CD4-positive, alpha-beta memory T cell (primary cell): ENCODE data around the gene RASGRP2. TPM values are rescaled to one million over a fixed set of nuclear protein-coding genes. Genes with fewer than 3 reads are reported as not detected.

Source experiments
- CTCF ChIA-PET: fragments of 350-600 bp; sonication (Branson Sonifier 250); formaldehyde crosslinking; loops from one replicate; lab custom pipeline; 2021; ENCODE audit warnings: inconsistent platforms; ENCODE audit not compliant: partially characterized antibody; lab: Charles Lee
- POLR2A ChIA-PET: fragments of 350-600 bp; sonication (Branson Sonifier 250); formaldehyde crosslinking; loops from one replicate; lab custom pipeline; 2021; ENCODE audit not compliant: partially characterized antibody; lab: Charles Lee
- DNase-seq, 5 donors: peaks; one replicate each; pipeline versions ENCODE4 v3.0.0 to v3.0.0-alpha.2; 2020 to 2022; ENCODE audit warnings: mixed read lengths in 1 of 5
- H3K27ac ChIP-seq: one replicate; pipeline ENCODE4 v1.7.0; 2013; ENCODE audit warnings: low read depth, low read length
- H3K27me3 ChIP-seq: 2 replicates; pipeline ENCODE4 v1.7.0; 2013; ENCODE audit warnings: mild to moderate bottlenecking, low read length, moderate library complexity; ENCODE audit not compliant: insufficient read depth
- H3K36me3 ChIP-seq: 2 replicates; pipeline ENCODE4 v1.7.0; 2013; ENCODE audit warnings: mild to moderate bottlenecking, low read length, moderate library complexity; ENCODE audit not compliant: insufficient read depth
- H3K4me1 ChIP-seq: 2 replicates; pipeline ENCODE4 v1.7.0; 2013; ENCODE audit warnings: mild to moderate bottlenecking, low read length, moderate library complexity; ENCODE audit not compliant: insufficient read depth
- H3K4me3 ChIP-seq, 2 donors: one replicate each; pipeline ENCODE4 v1.7.0; 2013; ENCODE audit warnings: low read length in 2 of 2, mild to moderate bottlenecking in 1 of 2
- H3K9me3 ChIP-seq, 2 donors: one replicate each; pipeline ENCODE4 v1.7.0; 2013; ENCODE audit warnings: low read length in 2 of 2, control low read depth in 1 of 2; ENCODE audit not compliant: control insufficient read depth in 1 of 2
- H3K27ac Mint-ChIP-seq, 7 donors: one replicate each; pipeline ENCODE4 v1.8.0; 2020 to 2021; ENCODE audit warnings: mixed read lengths in 7 of 7, mild to moderate bottlenecking in 6 of 7, inconsistent platforms in 3 of 7, moderate library complexity in 3 of 7
- H3K27me3 Mint-ChIP-seq, 2 donors: one replicate each; pipeline ENCODE4 v1.8.0; 2020 to 2021; ENCODE audit warnings: mixed read lengths in 2 of 2
- H3K36me3 Mint-ChIP-seq, 2 donors: one replicate each; pipeline ENCODE4 v1.8.0; 2020 to 2021; ENCODE audit warnings: mixed read lengths in 2 of 2, inconsistent platforms in 1 of 2, mild to moderate bottlenecking in 1 of 2
- H3K4me1 Mint-ChIP-seq, 4 donors: one replicate each; pipeline ENCODE4 v1.8.0; 2020 to 2021; ENCODE audit warnings: mixed read lengths in 4 of 4, mild to moderate bottlenecking in 1 of 4
- H3K4me3 Mint-ChIP-seq, 8 donors: one replicate each; pipeline ENCODE4 v1.8.0; 2020 to 2021; ENCODE audit warnings: mixed read lengths in 8 of 8, mild to moderate bottlenecking in 7 of 8, moderate library complexity in 6 of 8, inconsistent platforms in 3 of 8
- H3K9me3 Mint-ChIP-seq, 8 donors: one replicate each; pipeline ENCODE4 v1.8.0; 2020 to 2021; ENCODE audit warnings: mixed read lengths in 8 of 8, mild to moderate bottlenecking in 5 of 8, inconsistent platforms in 3 of 8, moderate library complexity in 1 of 8
- intact Hi-C: fragments of 100-400 bp; cut with micrococcal nuclease; formaldehyde crosslinking; loops from one replicate; pipeline ENCODE4 v1.15.1; 2023
- polyA plus RNA-seq, 2 donors: library from polyadenylated mRNA; unstranded; fragments of 300-500 nt; fragmentation: Illumina TruSeq; gene quantifications; one replicate each; pipeline ENCODE4 v1.2.3, GENCODE V29; 2021
- total RNA-seq, 2 experiments: library from RNA; stranded (reverse); gene quantifications; one replicate each; pipeline ENCODE4 v1.2.3, GENCODE V29; 2021

The RASGRP2 gene
- total and polyA plus RNA-seq, 4 experiments from 2014 or later = 177 to 463 (median 324) TPM

DNA sequence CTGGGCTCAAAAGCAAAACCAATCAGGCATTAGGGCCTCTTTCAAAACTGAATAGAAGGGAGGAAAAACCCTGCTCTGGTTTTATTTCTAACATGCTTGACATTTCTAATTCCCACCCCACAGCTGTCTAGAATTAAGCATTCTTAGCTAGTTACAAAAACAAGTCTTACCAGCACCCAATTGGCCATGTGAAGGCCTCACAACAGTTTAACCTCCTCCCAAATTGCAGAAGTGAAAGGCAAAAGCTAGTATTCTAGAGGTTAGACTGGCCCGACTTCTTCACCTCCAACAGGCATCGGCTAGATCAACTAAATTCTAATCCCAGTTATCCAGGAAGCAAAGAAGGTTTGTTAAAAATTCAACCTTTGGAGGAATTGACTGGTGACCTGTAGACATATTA lies 27.9 kb upstream of the RASGRP2 start:
- CTCF ChIA-PET = interaction anchor here (0.9 to 3.8 kb wide), 6 partner anchors 9 to 83 kb away, joined by 3 to 16 read pairs (median 4); partner anchors contain the start of gene RASGRP2
- Mint-ChIP-seq H3K4me3 (peak overlapping the region in 5 of 8 donors; percentile 25 to 75 (median 67)), H3K27ac (peak overlapping the region in 6 of 7 donors; percentile 48 to 92 (median 64)), H3K36me3 (peaks cover 95 to 97% of the 10 kb centered on the region in 2 donors), H3K27me3 (no peaks in the 10 kb centered on the region), H3K4me1 (peaks cover 67 to 98% (median 86%) of the 10 kb centered on the region in 4 donors), H3K9me3 (peaks cover 0 to 9% (median 0%) of the 10 kb centered on the region in 8 donors)
- no peaks in the 10 kb centered on the region for H3K27me3 ChIP-seq
- peaks cover 99% of the 10 kb centered on the region for H3K4me1 ChIP-seq
- intact Hi-C loops = loop anchor here (10.0 kb wide), 1 partner anchor 527 kb away; the partner anchor contains the start of genes FKBP2 and PPP1R14B
- POLR2A ChIA-PET = interaction anchor here (1.2 to 33.1 kb wide), 5 partner anchors 7 to 32 kb away, joined by 4 to 1500 read pairs (median 16); partner anchors contain the start of genes MAP4K2, PYGM and RASGRP2
- no peak for DNase-seq
- H3K9me3 ChIP-seq = no peaks in the 10 kb centered on the region
- H3K27ac ChIP-seq = no peak overlapping the region
- H3K36me3 ChIP-seq = peaks cover 99% of the 10 kb centered on the region
- no peak overlapping the region for H3K4me3 ChIP-seq

DNA sequence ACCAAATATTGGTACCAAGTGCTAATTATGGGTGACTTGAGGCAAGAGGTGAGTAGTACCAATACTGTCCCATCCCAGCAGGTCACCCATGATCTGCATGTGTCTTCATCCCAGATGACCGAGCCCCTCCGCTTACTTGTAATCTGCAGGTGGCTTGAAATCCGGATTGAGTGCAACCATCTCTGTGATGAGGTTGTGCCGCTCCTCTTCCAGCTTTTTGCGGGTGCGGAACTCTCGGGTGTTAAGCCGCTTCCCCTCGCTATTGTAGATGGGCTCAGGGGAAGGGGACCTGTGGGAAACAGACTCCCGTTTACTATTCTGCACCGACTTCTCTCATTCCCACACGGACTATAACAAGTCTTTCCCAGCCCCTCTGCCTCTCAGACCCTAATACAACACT lies 26.2 kb upstream of the RASGRP2 start:
- H3K27me3 ChIP-seq = no peaks in the 10 kb centered on the region
- H3K36me3 Mint-ChIP-seq = peaks cover 88 to 91% of the 10 kb centered on the region in 2 donors
- ChIA-PET POLR2A (interaction anchor here (0.5 to 33.1 kb wide), 6 partner anchors 5 to 108 kb away, joined by 3 to 1500 read pairs (median 207); partner anchors contain the start of genes MAP4K2, PYGM, RASGRP2 and SF1), CTCF (interaction anchor here (1.5 to 3.8 kb wide), 2 partner anchors 13 to 26 kb away, joined by 3 to 16 read pairs; partner anchors contain the start of gene RASGRP2)
- peak overlapping the region in 1 of 8 donors; percentile 57 for H3K4me3 Mint-ChIP-seq
- no peak overlapping the region for H3K4me3 ChIP-seq
- H3K27me3 Mint-ChIP-seq = no peaks in the 10 kb centered on the region
- H3K27ac Mint-ChIP-seq = peak overlapping the region in 2 of 7 donors; percentile 76 to 78
- H3K4me1 ChIP-seq = peaks cover 97% of the 10 kb centered on the region
- H3K4me1 Mint-ChIP-seq = peaks cover 60 to 96% (median 81%) of the 10 kb centered on the region in 4 donors
- no peak overlapping the region for H3K27ac ChIP-seq
- DNase-seq = peak in 1 of 5 donors; percentile 19
- H3K9me3 ChIP-seq = no peaks in the 10 kb centered on the region
- intact Hi-C loops = loop anchor here (10.0 kb wide), 1 partner anchor 525 kb away; the partner anchor contains the start of genes FKBP2 and PPP1R14B
- peaks cover 90% of the 10 kb centered on the region for H3K36me3 ChIP-seq
- peaks cover 0 to 7% (median 0%) of the 10 kb centered on the region in 8 donors for H3K9me3 Mint-ChIP-seq

DNA sequence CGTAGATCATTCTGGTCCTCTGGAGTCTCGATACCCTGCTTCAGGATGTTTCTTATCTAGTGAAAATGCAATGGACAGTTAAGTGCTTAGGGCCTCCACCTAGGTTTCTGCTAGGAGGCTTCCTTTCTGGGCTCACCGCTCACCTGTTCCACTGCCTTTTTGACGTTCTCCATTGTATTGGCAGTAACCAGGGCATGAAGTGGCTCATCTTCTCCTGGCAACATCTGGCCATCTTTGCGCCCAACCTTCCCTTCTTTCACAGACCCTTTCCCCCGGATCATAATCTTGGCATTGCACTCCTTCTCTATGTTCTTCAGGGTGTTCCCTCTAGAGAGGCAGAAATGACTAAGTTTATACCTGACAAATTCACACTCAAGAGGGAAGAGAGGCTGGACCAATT lies 25.3 kb upstream of the RASGRP2 start:
- Histone ChIP-seq H3K4me3 (no peak overlapping the region), H3K4me1 (peaks cover 97% of the 10 kb centered on the region), H3K27ac (peak overlapping the region; percentile 9), H3K27me3 (no peaks in the 10 kb centered on the region), H3K36me3 (peaks cover 89% of the 10 kb centered on the region), H3K9me3 (no peaks in the 10 kb centered on the region)
- intact Hi-C loops = no loop called here
- H3K4me1 Mint-ChIP-seq = peaks cover 60 to 96% (median 84%) of the 10 kb centered on the region in 4 donors
- CTCF ChIA-PET = interaction anchor here (3.8 kb wide), 1 partner anchor 25 kb away, joined by 16 read pairs; the partner anchor contains the start of gene RASGRP2
- H3K27me3 Mint-ChIP-seq = no peaks in the 10 kb centered on the region
- H3K4me3 Mint-ChIP-seq = peak overlapping the region in 6 of 8 donors; percentile 26 to 75 (median 41)
- H3K36me3 Mint-ChIP-seq = peaks cover 88 to 91% of the 10 kb centered on the region in 2 donors
- peaks cover 0 to 14% (median 0%) of the 10 kb centered on the region in 8 donors for H3K9me3 Mint-ChIP-seq
- DNase-seq = peak in 1 of 5 donors; percentile 21
- H3K27ac Mint-ChIP-seq = peak overlapping the region in 6 of 7 donors; percentile 43 to 97 (median 84)
- POLR2A ChIA-PET = interaction anchor here (1.1 to 33.1 kb wide), 4 partner anchors 6 to 108 kb away, joined by 4 to 1500 read pairs (median 202); partner anchors contain the start of genes RASGRP2 and SF1

DNA sequence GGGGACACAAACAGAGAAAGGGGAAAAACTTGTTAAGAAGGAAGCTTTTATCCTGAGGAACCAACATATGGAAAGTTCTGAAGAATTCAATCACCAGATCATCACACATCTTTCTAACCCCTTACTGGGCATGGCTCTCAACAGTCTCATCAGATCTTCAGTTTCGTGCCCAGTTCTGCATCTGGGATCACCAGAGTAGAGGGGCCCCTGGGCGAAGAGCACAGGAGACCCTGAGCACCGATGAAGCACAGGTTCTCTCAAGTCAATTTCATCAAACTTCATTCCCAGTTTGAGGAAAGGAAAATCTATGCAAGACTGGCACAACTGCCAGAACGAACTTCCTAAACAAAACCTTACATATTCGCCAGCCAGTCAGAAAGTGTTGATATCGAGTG lies 24.4 kb upstream of the RASGRP2 start:
- POLR2A ChIA-PET = interaction anchor here (0.8 to 33.1 kb wide), 4 partner anchors 7 to 729 kb away, joined by 3 to 1500 read pairs (median 200); partner anchors contain the start of genes PYGM, RASGRP2 and SF1
- Mint-ChIP-seq H3K4me3 (peak overlapping the region in 5 of 8 donors; percentile 9 to 85 (median 71)), H3K27ac (peak overlapping the region in 6 of 7 donors; percentile 47 to 97 (median 85)), H3K9me3 (peaks cover 0 to 13% (median 0%) of the 10 kb centered on the region in 8 donors), H3K4me1 (peaks cover 61 to 96% (median 84%) of the 10 kb centered on the region in 4 donors), H3K36me3 (peaks cover 84 to 89% of the 10 kb centered on the region in 2 donors), H3K27me3 (no peaks in the 10 kb centered on the region)
- Histone ChIP-seq H3K4me3 (no peak overlapping the region), H3K36me3 (peaks cover 87% of the 10 kb centered on the region), H3K27me3 (no peaks in the 10 kb centered on the region), H3K9me3 (no peaks in the 10 kb centered on the region), H3K4me1 (peaks cover 97% of the 10 kb centered on the region), H3K27ac (peak overlapping the region; percentile 57)
- DNase-seq = peak in 1 of 5 donors; percentile 5
- CTCF ChIA-PET = interaction anchor here (0.8 to 1.9 kb wide), 10 partner anchors 8 to 80 kb away, joined by 3 to 32 read pairs (median 5); partner anchors contain the start of genes RASGRP2 and SF1
- intact Hi-C loops = no loop called here

DNA sequence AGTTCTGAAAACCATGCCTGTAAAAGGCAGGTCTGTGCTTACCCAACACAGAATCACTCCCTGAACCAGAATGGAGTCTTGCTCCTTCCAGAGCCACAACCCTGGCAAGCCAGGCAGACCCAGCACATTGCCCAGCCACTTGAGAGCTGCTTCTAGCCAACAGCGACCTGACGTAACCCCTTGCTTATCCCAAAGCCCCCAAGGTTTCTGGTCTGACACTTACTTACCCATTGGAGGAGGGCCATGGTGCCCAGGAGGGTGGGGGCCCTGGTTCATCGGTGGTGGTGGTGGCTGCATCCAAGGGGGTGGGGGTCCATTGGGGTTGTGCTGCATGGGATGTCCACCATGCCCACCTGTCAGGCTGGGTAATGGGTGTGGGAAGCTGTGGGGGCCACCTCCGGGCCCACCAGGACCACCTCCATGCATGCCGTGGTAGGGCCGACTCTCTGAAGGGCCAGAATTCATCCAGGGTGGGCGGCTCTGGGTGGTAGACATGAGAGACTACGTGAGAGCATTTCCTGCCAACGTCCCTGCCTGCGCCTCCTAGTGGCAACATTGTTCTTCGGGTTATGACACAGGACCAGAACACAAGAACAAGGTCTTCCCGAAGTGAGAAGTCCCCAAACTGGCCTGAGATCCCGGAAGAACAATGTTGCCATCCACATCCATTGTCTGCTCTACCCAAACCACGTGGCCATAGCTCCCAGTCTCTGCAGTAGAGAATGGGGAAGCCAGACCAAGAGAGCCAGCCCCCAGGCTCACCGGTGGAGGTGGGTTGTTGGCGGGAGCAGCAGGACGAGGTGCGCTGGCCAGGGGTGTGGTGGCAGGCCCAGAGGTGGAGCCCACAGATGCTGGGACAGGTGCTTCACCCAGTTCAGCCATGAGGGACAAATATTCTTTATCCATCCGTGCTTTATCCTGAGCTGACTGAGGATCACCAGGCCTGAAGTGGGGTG lies 23.7 kb upstream of the RASGRP2 start:
- CTCF ChIA-PET = interaction anchor here (0.8 to 1.9 kb wide), 10 partner anchors 9 to 79 kb away, joined by 3 to 32 read pairs (median 5); partner anchors contain the start of genes RASGRP2 and SF1
- DNase-seq = peak; percentile 74 to 81 (median 78)
- H3K36me3 ChIP-seq = peaks cover 87% of the 10 kb centered on the region
- H3K27me3 ChIP-seq = no peaks in the 10 kb centered on the region
- POLR2A ChIA-PET = interaction anchor here (0.8 to 33.1 kb wide), 4 partner anchors 7 to 730 kb away, joined by 3 to 1500 read pairs (median 200); partner anchors contain the start of genes PYGM, RASGRP2 and SF1
- peak overlapping the region; percentile 57 for H3K27ac ChIP-seq
- Mint-ChIP-seq H3K4me3 (peak overlapping the region; percentile 36 to 85 (median 71)), H3K4me1 (peaks cover 62 to 96% (median 84%) of the 10 kb centered on the region in 4 donors), H3K27ac (peak overlapping the region; percentile 89 to 97 (median 94)), H3K36me3 (peaks cover 84 to 89% of the 10 kb centered on the region in 2 donors), H3K27me3 (no peaks in the 10 kb centered on the region), H3K9me3 (peaks cover 0 to 17% (median 0%) of the 10 kb centered on the region in 8 donors)
- H3K9me3 ChIP-seq = no peaks in the 10 kb centered on the region
- H3K4me1 ChIP-seq = peaks cover 97% of the 10 kb centered on the region
- intact Hi-C loops = loop anchor here (1.0 kb wide), 1 partner anchor 24 kb away; no protein-coding TSS in a partner anchor
- peak overlapping the region in 1 of 2 donors; percentile 11 for H3K4me3 ChIP-seq

DNA sequence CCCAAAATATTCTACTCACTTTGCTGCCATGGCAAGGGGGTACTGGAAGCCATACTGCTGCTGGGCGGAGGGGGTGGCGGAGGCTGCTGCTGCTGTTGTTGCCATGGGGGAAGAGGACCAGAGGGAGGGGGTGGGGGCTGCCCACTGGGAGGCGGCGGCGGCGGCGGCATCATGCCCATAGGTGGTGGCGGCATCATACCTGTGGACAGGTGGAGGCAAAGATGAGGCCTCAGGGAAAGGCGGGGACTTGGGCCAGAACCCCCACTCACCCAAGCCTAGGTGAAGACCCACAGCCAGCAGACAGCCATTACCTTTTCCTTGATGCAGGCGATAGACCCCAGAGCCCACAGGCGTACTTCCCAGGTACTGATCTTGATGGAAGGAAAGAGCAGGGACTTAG lies 22.9 kb upstream of the RASGRP2 start:
- H3K9me3 ChIP-seq = no peaks in the 10 kb centered on the region
- H3K27ac ChIP-seq = peak overlapping the region; percentile 57
- Mint-ChIP-seq H3K4me1 (peaks cover 63 to 96% (median 84%) of the 10 kb centered on the region in 4 donors), H3K36me3 (peaks cover 83 to 89% of the 10 kb centered on the region in 2 donors), H3K27me3 (no peaks in the 10 kb centered on the region), H3K4me3 (peak overlapping the region in 3 of 8 donors; percentile 5 to 85 (median 36)), H3K27ac (peak overlapping the region in 6 of 7 donors; percentile 89 to 97 (median 93)), H3K9me3 (peaks cover 0 to 22% (median 0%) of the 10 kb centered on the region in 8 donors)
- peak overlapping the region in 1 of 2 donors; percentile 11 for H3K4me3 ChIP-seq
- peaks cover 84% of the 10 kb centered on the region for H3K36me3 ChIP-seq
- intact Hi-C loops = loop anchor here (1.0 kb wide), 1 partner anchor 24 kb away; no protein-coding TSS in a partner anchor
- no peaks in the 10 kb centered on the region for H3K27me3 ChIP-seq
- peak in 1 of 5 donors; percentile 28 for DNase-seq
- peaks cover 97% of the 10 kb centered on the region for H3K4me1 ChIP-seq
- ChIA-PET POLR2A (interaction anchor here (1.5 to 33.1 kb wide), 3 partner anchors 8 to 731 kb away, joined by 3 to 1500 read pairs (median 398); partner anchors contain the start of genes RASGRP2 and SF1), CTCF (interaction anchor here (1.7 to 1.9 kb wide), 2 partner anchors 12 to 23 kb away, joined by 15 to 32 read pairs; partner anchors contain the start of genes RASGRP2 and SF1)
